ENCODE data around the gene RPL32. TPM values are rescaled to one million over a fixed set of nuclear protein-coding genes. Genes with fewer than 3 reads are reported as not detected.

Gene RPL32
- total RNA-seq, 1 experiment from 2014 or later, result 2,021 TPM

DNA sequence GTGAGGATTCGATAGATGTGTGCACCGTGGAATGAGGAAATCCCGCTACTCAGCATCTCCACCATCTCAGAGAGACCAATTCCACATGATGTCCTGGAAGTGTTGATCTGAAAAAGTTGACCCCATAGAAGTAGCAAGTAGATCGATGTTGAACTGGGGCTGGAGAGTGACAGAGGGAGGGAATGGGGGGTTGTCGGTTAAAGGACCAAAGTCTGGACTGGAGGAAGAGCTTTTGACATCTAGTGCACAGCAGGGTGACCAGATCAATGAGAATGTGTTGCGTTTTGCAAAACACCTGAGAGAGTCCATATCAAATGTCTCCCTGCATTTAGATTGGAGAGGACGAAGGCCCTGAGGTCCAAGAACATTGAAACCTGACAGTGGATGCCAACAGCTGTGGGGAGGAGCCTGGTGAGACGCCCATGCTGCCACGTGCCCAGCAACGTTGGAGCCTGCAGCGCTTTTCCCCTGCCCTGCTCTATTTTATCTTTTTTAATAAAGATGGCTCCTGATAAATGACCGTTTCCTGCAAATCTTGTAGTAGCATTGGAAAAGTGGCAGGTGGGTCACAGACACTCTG is 30.1 kb upstream of the RPL32 start:
- Histone ChIP-seq H3K23ac (ENCODE audit: insufficient read length, low read depth, low read length) (no peak overlapping the region), H3K23me2 (ENCODE audit: insufficient read length, low read depth, low read length, poor library complexity, severe bottlenecking) (peaks cover 9% of the 10 kb centered on the region), H4K20me1 (ENCODE audit: control insufficient read depth, insufficient read depth, insufficient read length) (no peaks in the 10 kb centered on the region), H3K18ac (ENCODE audit: insufficient read length, low read depth, low read length) (no peak overlapping the region), H3K79me1 (ENCODE audit: insufficient read depth, low read depth, low read length, poor library complexity, severe bottlenecking) (no peaks in the 10 kb centered on the region), H3K27me3 (ENCODE audit: insufficient read depth, low read length) (no peaks in the 10 kb centered on the region), H2BK5ac (ENCODE audit: insufficient read length, low read length) (no peak overlapping the region), H2BK15ac (ENCODE audit: low read depth, low read length) (no peak overlapping the region), H3T11ph (ENCODE audit: low read length) (no peak overlapping the region), H3K4me2 (ENCODE audit: insufficient read depth, insufficient read length, low read length) (no peak overlapping the region), H4K5ac (ENCODE audit: insufficient read length, low read depth, low read length) (no peak overlapping the region), H3K56ac (ENCODE audit: insufficient read length, low read depth, low read length) (no peak overlapping the region), H3K14ac (ENCODE audit: insufficient read depth, low read length) (no peak overlapping the region), H3K9me3 (ENCODE audit: control insufficient read depth, low read depth, low read length) (no peaks in the 10 kb centered on the region), H3K4ac (ENCODE audit: low read depth, low read length) (no peak overlapping the region), H2BK12ac (ENCODE audit: insufficient read length, low read depth, low read length) (no peak overlapping the region), H3K79me2 (ENCODE audit: insufficient read depth, low read length) (no peaks in the 10 kb centered on the region), H2BK20ac (ENCODE audit: low read depth, low read length, poor library complexity, severe bottlenecking) (no peak overlapping the region), H3K9ac (ENCODE audit: extremely low read depth, insufficient read length, low read length) (no peak overlapping the region), H2AFZ (ENCODE audit: low read length) (no peak overlapping the region), H3K27ac (ENCODE audit: insufficient read length, low read depth, low read length) (no peak overlapping the region), H3K4me1 (ENCODE audit: insufficient read depth, low read length) (no peaks in the 10 kb centered on the region; the same call in 1 of the 2 replicates), H4K8ac (replicated peaks; ENCODE audit: insufficient read length, low read depth, low read length) (no peak overlapping the region), H4K91ac (ENCODE audit: insufficient read length, low read depth, low read length) (no peak overlapping the region), H2BK120ac (ENCODE audit: low read depth, low read length, poor library complexity, severe bottlenecking) (no peak overlapping the region), H2AK5ac (ENCODE audit: insufficient read length, low read length) (no peak overlapping the region)
- Mint-ChIP-seq H3K36me3 (ENCODE audit: insufficient read depth in 1 of 3, low read depth in 3 of 3) (no peaks in the 10 kb centered on the region), H3K4me3 (no peak overlapping the region), H3K9me3 (no peaks in the 10 kb centered on the region), H3K4me1 (peaks cover 14 to 20% of the 10 kb centered on the region in 2 experiments), H3K27ac (no peak overlapping the region), H3K27me3 (ENCODE audit: low read depth) (peaks cover 82% of the 10 kb centered on the region)
- no peak for DNase-seq
- WGBS (ENCODE audit: extremely low coverage, insufficient read length, low lambda C conversion rate), result no CpG with 5 or more reads among the region's 12 CpGs
- TF ChIP-seq CTCF (conservative IDR thresholded peaks at IDR 0.05), result no peak
